GM12878 (cell line): Measurements from ENCODE around the gene TOP1. TPM values are rescaled to one million over a fixed set of nuclear protein-coding genes. Genes with fewer than 3 reads are reported as not detected.

Experiments used
- ATAC-seq: fragments of 200-7000 bp; cut with Tn5 transposase; 3 replicates; pipeline ENCODE4 v1.9.1; 2020; ENCODE audit warnings: mild to moderate bottlenecking, moderate library complexity
- BruUV-seq: library from RNA; stranded (reverse); fragments of 400-500 nt; replicated peaks from 2 replicates; lab custom pipeline; 2021; lab: Mats Ljungman, UMichigan
- CTCF ChIA-PET: fragments of 300-600 bp; sonication (Branson Sonifier 250); formaldehyde crosslinking; extraction: SDS; loops from one replicate; lab custom pipeline; 2021; ENCODE audit warnings: inconsistent platforms; lab: Yijun Ruan, JAX
- POLR2A ChIA-PET: fragments of 350-600 bp; formaldehyde crosslinking; extraction: SDS; loops from one replicate; lab custom pipeline; 2021; ENCODE audit warnings: inconsistent platforms; lab: Charles Lee
- RAD21 ChIA-PET: fragments of 300-600 bp; sonication (Branson Sonifier 250); formaldehyde crosslinking; loops from one replicate; lab custom pipeline; 2023; ENCODE audit warnings: antibody characterized with exemption; ENCODE audit not compliant: unreplicated experiment; lab: Charles Lee
- SMC1A ChIA-PET: fragments of 300-600 bp; sonication (Branson Sonifier 250); formaldehyde crosslinking; loops from one replicate; lab custom pipeline; 2023; ENCODE audit not compliant: unreplicated experiment, uncharacterized antibody; lab: Charles Lee
- DNase-seq: peaks from one replicate; pipeline ENCODE4 v3.0.0-alpha.2; 2011; ENCODE audit warnings: low read depth, low spot score
- FAIRE-seq: peaks from 3 replicates; lab custom pipeline; 2011; peaks lifted over from hg19 to GRCh38; lab: Jason Lieb, UNC
- H2AFZ ChIP-seq: 2 replicates; pipeline ENCODE4 v1.6.0; 2011; ENCODE audit warnings: low read depth, low read length, control low read depth; ENCODE audit not compliant: control insufficient read depth
- H3K27ac ChIP-seq: 2 replicates; pipeline ENCODE4 v1.5.1; 2011; ENCODE audit warnings: control low read depth; ENCODE audit not compliant: control insufficient read depth, insufficient read depth
- H3K27me3 ChIP-seq, 2 experiments: replicated peaks in 1 of 2; 2 replicates each; pipeline versions ENCODE4 v1.6.0 to v1.6.1; 2011; ENCODE audit warnings: low read length in 1 of 2; ENCODE audit not compliant: control insufficient read depth in 2 of 2, insufficient read depth in 2 of 2
- H3K36me3 ChIP-seq, 2 experiments: 2 replicates each; pipeline ENCODE4 v1.5.1; 2011; ENCODE audit warnings: low read length in 1 of 2; ENCODE audit not compliant: control insufficient read depth in 2 of 2, insufficient read depth in 2 of 2
- H3K4me1 ChIP-seq: 2 replicates; pipeline ENCODE4 v1.6.1; 2011; ENCODE audit warnings: mild to moderate bottlenecking, low read length, moderate library complexity, mixed read lengths; ENCODE audit not compliant: control insufficient read depth, insufficient read depth
- H3K4me2 ChIP-seq: 2 replicates; pipeline ENCODE4 v1.6.0; 2011; ENCODE audit warnings: control low read depth; ENCODE audit not compliant: control insufficient read depth, insufficient read depth
- H3K4me3 ChIP-seq: fragments of 200-600 bp; sonication (generic); 2 replicates; pipeline ENCODE4 v1.5.1; 2016
- H3K79me2 ChIP-seq: 2 replicates; pipeline ENCODE4 v1.6.0; 2011; ENCODE audit warnings: low read length; ENCODE audit not compliant: control insufficient read depth, insufficient read depth
- H3K9ac ChIP-seq: 2 replicates; pipeline ENCODE4 v1.8.0; 2011; ENCODE audit warnings: low read length, control low read depth, mixed read lengths; ENCODE audit not compliant: control insufficient read depth, insufficient read depth
- H3K9me3 ChIP-seq: replicated peaks from 3 replicates; pipeline ENCODE4 v1.5.1; 2011; ENCODE audit warnings: mild to moderate bottlenecking, low read length; ENCODE audit not compliant: control insufficient read depth, insufficient read depth
- H4K20me1 ChIP-seq: 2 replicates; pipeline ENCODE4 v1.6.0; 2011; ENCODE audit not compliant: control insufficient read depth, insufficient read depth
- ASH2L ChIP-seq: fragments of 300-600, 200-600 bp; sonication (generic); IDR thresholded peaks from 2 replicates; pipeline ENCODE4 v1.6.1; 2017; ENCODE audit warnings: low read depth, mild to moderate bottlenecking, borderline replicate concordance
- ATF3 ChIP-seq: IDR thresholded peaks from 2 replicates; pipeline ENCODE4 v1.6.1; 2011; ENCODE audit warnings: low read depth, mild to moderate bottlenecking, low read length, moderate library complexity, borderline replicate concordance; ENCODE audit errors: extremely low read depth
- ATF7 ChIP-seq: fragments of 450-650 bp; IDR thresholded peaks from 2 replicates; pipeline ENCODE4 v1.6.1; 2016; ENCODE audit warnings: low read depth, mild to moderate bottlenecking
- BHLHE40 ChIP-seq, 2 experiments: fragments of 450-650 bp in 1 of 2; IDR thresholded peaks; 2 replicates each; pipeline ENCODE4 v1.6.1; 2011 to 2017; ENCODE audit warnings: low read depth in 2 of 2, borderline replicate concordance in 1 of 2, improper control_type of control experiment in 1 of 2, low read length in 1 of 2, mild to moderate bottlenecking in 1 of 2
- CHD2 ChIP-seq: IDR thresholded peaks from 2 replicates; pipeline ENCODE4 v1.6.1; 2011; ENCODE audit warnings: low read depth, low read length, improper control_type of control experiment, borderline replicate concordance
- EP300 ChIP-seq, 2 experiments: fragments of 150-350 bp in 1 of 2; IDR thresholded peaks; 2 replicates each; pipeline ENCODE4 v1.6.1; 2011 to 2012; ENCODE audit warnings: low read depth in 2 of 2, low read length in 2 of 2, borderline replicate concordance in 1 of 2, improper control_type of control experiment in 1 of 2, inconsistent platforms in 1 of 2; ENCODE audit not compliant: control insufficient read depth in 1 of 2
- IKZF1 ChIP-seq: fragments of 450-650 bp; conservative IDR thresholded peaks from 2 replicates; pipeline ENCODE4 v1.6.1; 2017; ENCODE audit warnings: antibody characterized with exemption, mild to moderate bottlenecking
- IKZF2 ChIP-seq, 2 experiments: fragments of 450-650 bp; IDR thresholded peaks; 2 replicates each; pipeline ENCODE4 v1.6.1; 2017; ENCODE audit warnings: mild to moderate bottlenecking in 2 of 2, moderate library complexity in 2 of 2
- MLLT1 ChIP-seq: fragments of 450-650 bp; IDR thresholded peaks from 2 replicates; pipeline ENCODE4 v1.6.1; 2016; ENCODE audit warnings: mild to moderate bottlenecking
- MTA2 ChIP-seq: fragments of 450-650 bp; IDR thresholded peaks from 2 replicates; pipeline ENCODE4 v1.6.1; 2016; ENCODE audit warnings: low read depth, mild to moderate bottlenecking, moderate library complexity
- NFXL1 ChIP-seq: fragments of 450-650 bp; IDR thresholded peaks from 2 replicates; pipeline ENCODE4 v1.6.1; 2017; ENCODE audit warnings: antibody characterized with exemption, mild to moderate bottlenecking, borderline replicate concordance
- PKNOX1 ChIP-seq: fragments of 450-650 bp; IDR thresholded peaks from 2 replicates; pipeline ENCODE4 v1.6.1; 2016; ENCODE audit warnings: mild to moderate bottlenecking
- POLR2AphosphoS2 ChIP-seq: IDR thresholded peaks from 2 replicates; pipeline ENCODE4 v1.6.1; 2011; ENCODE audit warnings: low read depth, mild to moderate bottlenecking, low read length, improper control_type of control experiment, moderate library complexity
- RELB ChIP-seq: fragments of 450-650 bp; IDR thresholded peaks from 2 replicates; pipeline ENCODE4 v1.6.1; 2017; ENCODE audit warnings: low read depth, mild to moderate bottlenecking, moderate library complexity
- USF2 ChIP-seq: IDR thresholded peaks from 2 replicates; pipeline ENCODE4 v1.6.1; 2011; ENCODE audit warnings: low read depth, low read length, improper control_type of control experiment, borderline replicate concordance
- ZSCAN29 ChIP-seq: fragments of 450-650 bp; IDR thresholded peaks from 2 replicates; pipeline ENCODE4 v1.6.1; 2017; ENCODE audit warnings: mild to moderate bottlenecking, moderate library complexity
- WGBS: methylation state at CpG from one replicate; pipeline ENCODE4 v1.1.6; 2016; ENCODE audit warnings: low lambda C conversion rate; ENCODE audit not compliant: insufficient replicate concordance, insufficient coverage; ENCODE audit errors: missing lambda C conversion rate; 5-methylcytosine and 5-hydroxymethylcytosine counted together
- in situ Hi-C: fragments of 300-500 bp; cut with MboI; formaldehyde crosslinking; loops from 9 replicates; pipeline ENCODE4 v1.14.3; 2018; ENCODE audit warnings: mixed read lengths
- intact Hi-C: fragments of 100-400 bp; cut with micrococcal nuclease; formaldehyde crosslinking; loops from one replicate; pipeline ENCODE4 v1.14.2; 2022; ENCODE audit not compliant: unreplicated experiment
- polyA plus RNA-seq, 11 experiments: library from polyadenylated mRNA; depleted of rRNA in 4 of 11; unstranded in 6 of 11; stranded (reverse) in 5 of 11; fragments of >200 nt; fragmentation: Nextera tagmentation in 4 of 11; fragmentation: Illumina TruSeq in 1 of 11; extraction: Ambion mirVana in 4 of 11; extraction: Trizol in 1 of 11; gene quantifications; 1 replicate in 1 of 11; 2 replicates in 10 of 11; pipeline versions ENCODE4 v1.2.1 to v1.2.3, GENCODE V29; 2011 to 2016; ENCODE audit warnings: inconsistent platforms in 2 of 11, missing spikeins in 2 of 11, low read depth in 1 of 11
- total RNA-seq, 4 experiments: library from RNA; depleted of rRNA in 3 of 4; stranded (reverse); fragments of >200 nt in 3 of 4; fragmentation: Illumina TruSeq in 1 of 4; extraction: Trizol in 1 of 4; gene quantifications; 2 replicates each; pipeline versions ENCODE4 v1.2.1 to v1.2.3, GENCODE V29; 2013 to 2021

Gene TOP1
- total and polyA plus RNA-seq, 10 of the 15 experiments (the other 5 are each of a cell fraction or from before 2014, with no cell fraction given) = 21.5 to 128 (median 47.3) TPM

GRCh38 chr20:41038878-41039404 is 10.3 kb downstream of the TOP1 start:
- ChIA-PET RAD21 (interaction anchor here (1.4 to 27.8 kb wide), 6 partner anchors 6 to 51 kb away, joined by 6 to 696 read pairs (median 28); no protein-coding TSS in a partner anchor), SMC1A (interaction anchor here (1.5 to 16.6 kb wide), 8 partner anchors 8 to 70 kb away, joined by 3 to 456 read pairs (median 16); partner anchors contain the start of gene TOP1), CTCF (interaction anchor here (1.2 to 24.4 kb wide), 6 partner anchors 8 to 57 kb away, joined by 3 to 510 read pairs (median 18); no protein-coding TSS in a partner anchor), POLR2A (interaction anchor here (0.7 to 13.6 kb wide), 6 partner anchors 6 to 58 kb away, joined by 3 to 214 read pairs (median 12); partner anchors contain the start of gene TOP1)
- FAIRE-seq (no peak), ATAC-seq (peak; percentile 90), DNase-seq (no peak)
- Histone ChIP-seq H4K20me1 (no peaks in the 10 kb centered on the region), H2AFZ (no peak overlapping the region), H3K4me1 (no peaks in the 10 kb centered on the region), H3K9me3 (no peaks in the 10 kb centered on the region), H3K27ac (0 out of 2 replicates have a peak overlapping the region, but pooled peaks have one; percentile 23), H3K4me2 (no peak overlapping the region), H3K27me3 (no peaks in the 10 kb centered on the region), H3K36me3 (peaks cover 0 to 8% of the 10 kb centered on the region in 2 experiments; a peak in 2 of 4 replicates), H3K4me3 (no peak overlapping the region), H3K79me2 (peaks cover 94% of the 10 kb centered on the region), H3K9ac (no peak overlapping the region)
- WGBS = 96% methylated on average over 7 of the region's 7 CpGs
- TSS peak; percentile 62 for BruUV-seq
- intact Hi-C loops = no loop called here
- in situ Hi-C loops = no loop called here
- TF ChIP-seq POLR2AphosphoS2 (no peak), PKNOX1 (peak; percentile 77), ATF3 (no peak), BHLHE40 (IDR thresholded peaks at IDR 0.05; ENCODE audit: borderline replicate concordance in 1 of 2, low read depth in 2 of 2, low read length in 1 of 2) (peak in 1 of 2 experiments; percentile 12; a peak in 1 of 4 replicates), USF2 (no peak), EP300 (IDR thresholded peaks at IDR 0.05; ENCODE audit: borderline replicate concordance in 1 of 2, control insufficient read depth in 1 of 2, low read depth in 2 of 2, low read length in 2 of 2) (peak; percentile 31 to 77; a peak in 3 of 4 replicates), CHD2 (no peak), NFXL1 (no peak), IKZF1 (0 out of 2 replicates have a peak, but pooled peaks have one; percentile 38), RELB (peak; percentile 95), IKZF2 (IDR thresholded peaks at IDR 0.05) (peak in 1 of 2 experiments; percentile 42; a peak in 2 of 4 replicates), ATF7 (peak; percentile 86), ZSCAN29 (no peak), MTA2 (peak; percentile 49; the same call in 1 of the 2 replicates), ASH2L (no peak), MLLT1 (peak; percentile 77)
